HG03457 (cell line): ENCODE results near the gene POLR2J.
A peak's percentile ranks its signal among the peaks of the same experiment; 100 is the strongest.
"Not testable (repeated sequence)": the region's sequence is repeated elsewhere in the genome, so short reads cannot be mapped to it uniquely, and the experiment has no call there.

Experiments used
- ATAC-seq: cut with Tn5 transposase; IDR thresholded peaks from one replicate; pipeline ENCODE4 v1.9.1; 2021; ENCODE audit warnings: moderate number of reproducible peaks; ENCODE audit not compliant: unreplicated experiment

Gene POLR2J

DNA sequence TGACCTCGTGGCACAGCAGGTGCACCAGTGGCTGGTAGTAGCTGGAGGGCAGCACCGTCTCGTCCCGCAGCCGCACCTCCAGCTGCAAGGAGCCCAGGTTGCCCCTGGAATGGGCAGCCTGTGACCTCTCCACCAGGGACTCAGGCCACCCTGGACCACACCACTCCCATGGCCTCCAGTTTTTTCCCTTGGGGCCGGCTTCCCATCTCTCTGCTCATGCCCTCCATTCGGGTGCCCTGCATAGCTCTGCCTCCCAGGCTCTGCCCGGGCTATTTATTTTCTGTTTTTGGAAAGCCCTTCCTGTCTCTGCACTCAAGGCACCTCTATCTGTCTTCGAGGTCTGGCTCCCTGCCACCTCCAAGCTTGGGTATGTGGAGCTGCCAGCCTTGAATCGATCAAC, 18.1 kb upstream of the POLR2J start:
- ATAC-seq = not testable (repeated sequence)

DNA sequence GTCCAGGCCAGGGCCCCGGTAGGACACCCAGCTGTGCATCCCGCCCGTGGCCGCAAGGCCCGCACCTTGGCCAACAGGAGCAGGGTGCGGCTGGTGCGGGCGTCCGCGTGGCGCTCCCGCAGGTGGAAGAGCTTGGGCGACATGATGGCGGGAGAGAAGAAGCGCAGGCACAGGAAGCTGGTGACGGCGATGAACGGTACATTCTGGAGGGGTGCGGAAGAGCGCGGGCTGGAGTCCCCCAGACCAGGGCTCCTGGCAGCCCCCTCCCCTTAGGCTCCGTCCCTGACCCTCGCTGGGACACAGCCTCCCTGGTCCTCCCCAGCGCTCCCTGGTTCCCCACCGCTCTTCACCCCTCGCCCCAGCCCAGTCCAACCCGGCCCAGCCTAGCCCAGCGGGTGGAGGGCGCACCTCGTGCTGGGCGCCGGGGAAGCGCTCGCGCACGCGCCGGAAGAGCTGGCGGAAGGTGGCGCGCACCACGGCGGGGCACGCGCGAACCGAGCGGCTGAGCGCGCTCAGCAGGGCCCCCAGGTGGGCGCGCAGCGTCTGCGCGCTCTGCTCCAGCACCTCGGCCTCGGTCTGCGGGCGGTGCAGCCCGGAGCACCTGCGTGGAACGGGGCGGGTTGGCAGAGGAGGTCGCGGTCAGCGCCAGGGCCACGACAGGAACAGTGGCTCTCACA, 15.9 kb upstream of the POLR2J start:
- peak; percentile 48 for ATAC-seq

DNA sequence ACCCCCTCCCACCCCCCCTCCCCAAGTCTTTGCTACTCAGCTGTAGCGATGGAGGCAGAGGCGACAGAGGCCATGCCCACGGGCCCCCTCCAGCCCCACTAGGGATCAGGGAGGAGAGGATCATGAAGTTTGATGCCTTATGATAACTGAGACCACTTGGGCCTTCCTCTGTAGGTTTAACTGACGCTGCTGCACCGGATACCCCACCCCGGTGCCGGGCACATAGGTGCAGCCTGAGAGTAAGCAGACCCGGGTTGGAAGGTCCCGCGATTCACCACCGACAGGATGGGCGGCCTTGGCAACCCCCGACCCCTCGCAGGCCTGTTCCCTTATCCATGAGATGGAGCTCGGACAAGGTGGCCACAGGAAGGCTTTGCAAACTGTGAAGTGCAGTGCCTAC, 15.3 kb upstream of the POLR2J start:
- peak; percentile 6 for ATAC-seq

DNA sequence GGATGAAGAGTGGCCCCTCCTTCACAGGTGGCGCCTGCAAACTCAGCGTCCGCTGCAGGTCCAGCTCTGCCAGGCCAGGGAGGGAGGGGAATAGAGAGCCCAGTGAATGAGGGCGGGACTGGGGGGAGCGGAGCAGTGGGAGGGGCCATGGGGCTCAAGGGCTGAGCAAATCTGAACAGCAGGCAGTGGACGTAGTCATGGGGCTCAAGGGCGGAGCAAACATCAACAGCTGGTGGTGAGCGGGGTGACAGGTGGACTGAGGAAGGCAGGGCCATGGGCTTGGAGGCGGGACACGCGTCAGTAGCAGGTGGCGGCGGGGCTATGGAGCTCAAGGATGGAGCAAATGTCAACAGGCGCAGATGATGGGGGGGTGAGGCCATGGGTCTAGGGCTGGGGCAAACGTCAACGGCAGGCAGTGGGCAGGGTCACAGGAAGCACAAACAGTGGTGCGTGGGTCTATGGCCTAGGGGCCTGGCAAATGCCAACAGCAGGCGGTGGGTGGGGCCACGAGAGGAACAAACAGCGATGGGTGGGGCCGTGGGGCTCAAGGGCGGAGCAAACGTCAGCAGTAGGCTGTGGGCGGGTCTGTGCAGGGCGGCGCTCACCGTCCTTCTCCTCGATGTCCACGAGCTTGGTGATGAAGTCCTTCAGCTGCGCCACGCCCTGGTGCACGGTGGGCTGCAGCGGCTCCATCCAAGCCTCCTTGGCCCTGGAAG, 14.7 kb upstream of the POLR2J start:
- not testable (repeated sequence) for ATAC-seq

DNA sequence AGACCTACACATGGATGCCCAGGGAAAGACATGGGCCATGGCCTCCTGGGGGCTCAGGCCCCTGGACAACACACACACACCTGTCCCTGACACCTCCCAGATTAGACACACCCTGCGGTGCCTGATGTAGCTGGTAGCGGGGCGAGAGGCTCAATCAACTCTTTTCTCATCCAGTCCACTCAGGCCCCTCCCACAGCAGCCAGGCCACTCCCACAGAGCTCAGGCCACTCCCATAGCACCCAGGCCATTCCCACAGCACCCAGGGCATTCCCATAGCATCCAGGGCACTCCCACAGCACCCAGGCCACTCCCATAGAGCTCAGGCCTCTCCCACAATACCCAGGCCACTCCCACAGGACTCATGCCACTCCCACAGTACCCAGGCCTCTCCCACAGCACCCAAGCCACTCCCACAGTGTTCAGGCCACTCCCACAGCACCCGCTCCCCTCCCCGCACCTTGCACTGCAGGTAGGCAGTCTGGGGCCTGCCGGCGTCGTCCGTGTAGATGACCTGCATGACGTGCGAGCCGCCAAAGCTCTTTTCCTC, 11.9 kb upstream of the POLR2J start:
- not testable (repeated sequence) for ATAC-seq

DNA sequence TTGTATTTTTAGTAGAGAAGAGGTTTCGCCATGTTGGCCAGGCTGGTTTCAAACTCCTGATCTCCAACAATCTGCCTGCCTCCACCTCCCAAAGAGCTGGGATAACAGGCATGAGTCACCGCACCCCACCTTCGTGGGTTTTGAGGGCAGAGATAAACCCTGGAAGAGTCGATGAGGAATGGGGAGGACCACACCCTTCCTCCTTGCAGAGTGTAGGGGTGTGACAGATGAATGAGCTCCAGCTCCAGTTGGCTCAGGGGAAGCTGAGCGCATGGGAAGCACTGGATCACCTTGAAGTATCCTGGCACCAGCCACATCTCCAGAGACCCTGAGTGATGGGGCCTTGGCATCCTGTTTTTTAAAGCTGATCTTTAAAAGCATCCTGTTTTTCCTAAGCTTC, 5.6 kb upstream of the POLR2J start:
- not testable (repeated sequence) for ATAC-seq

DNA sequence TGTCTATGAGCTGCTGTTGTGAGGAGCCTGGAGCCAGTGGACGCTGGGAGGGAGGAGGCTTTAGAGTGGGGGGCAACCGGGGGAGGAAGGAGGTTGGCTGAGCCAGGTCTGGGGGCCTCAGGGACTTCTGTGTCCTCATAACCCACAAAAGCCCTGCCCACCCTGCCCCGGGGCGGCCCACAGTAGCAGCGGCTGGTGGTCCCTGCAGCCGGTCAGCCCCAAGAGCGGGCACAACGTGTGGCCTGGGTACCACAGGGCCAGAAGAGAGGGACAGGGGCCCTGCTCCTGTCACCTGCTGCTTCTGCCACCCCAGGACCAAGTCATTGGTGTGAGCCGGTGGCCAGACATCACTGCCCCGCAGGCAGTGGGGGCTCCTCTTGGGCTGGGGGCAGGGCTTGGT, 3.2 kb upstream of the POLR2J start:
- not testable (repeated sequence) for ATAC-seq

DNA sequence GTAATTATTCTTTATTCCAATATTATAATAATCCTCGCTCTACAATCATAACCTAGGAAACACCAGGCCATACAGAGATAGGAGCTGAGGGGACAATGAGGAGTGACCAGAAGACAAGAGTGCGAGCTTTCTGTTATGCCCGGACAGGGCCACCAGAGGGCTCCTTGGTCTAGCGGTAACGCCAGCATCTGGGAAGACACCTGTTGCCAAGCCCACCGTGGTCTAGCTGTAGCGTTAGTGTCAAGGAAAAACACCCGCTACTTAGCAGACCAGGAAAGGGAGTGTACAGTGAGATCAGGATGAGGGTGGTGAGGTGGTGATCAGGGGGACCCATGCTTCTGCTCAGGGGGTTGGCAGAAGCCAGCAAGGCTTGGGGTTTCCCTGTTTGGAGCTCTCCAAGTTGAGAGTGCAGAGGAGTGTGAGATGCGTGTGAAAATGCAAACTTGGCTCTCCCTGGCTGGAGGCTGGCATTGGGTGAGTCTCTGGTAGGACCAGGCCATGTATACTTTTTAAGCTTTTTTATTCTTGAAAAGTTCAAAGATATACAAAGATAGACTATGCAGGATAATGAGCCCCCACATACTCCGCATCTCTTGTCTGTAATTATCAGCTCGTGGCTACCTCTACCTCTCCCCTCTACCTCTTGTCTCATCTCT, 1.4 kb upstream of the POLR2J start:
- ATAC-seq = not testable (repeated sequence)

DNA sequence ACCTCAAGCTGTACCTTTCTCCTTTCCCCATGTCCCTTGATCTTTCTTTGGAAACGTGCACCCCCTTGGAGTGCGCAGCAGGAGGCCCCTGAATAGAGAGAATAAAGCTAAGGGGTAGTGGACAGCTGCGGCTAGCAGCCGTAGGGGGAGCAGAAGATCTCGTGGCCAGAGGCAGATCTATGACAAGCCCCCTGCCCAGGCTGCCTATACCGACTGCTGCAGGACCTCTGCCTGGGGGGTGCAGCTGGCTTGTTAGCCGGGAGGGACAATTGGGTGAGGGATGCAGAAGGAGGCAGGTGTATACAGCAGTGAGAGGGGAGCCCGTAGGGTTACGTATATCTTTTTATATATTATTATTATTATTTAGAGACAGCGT, 475 bp upstream of the POLR2J start:
- ATAC-seq = peak; percentile 20

DNA sequence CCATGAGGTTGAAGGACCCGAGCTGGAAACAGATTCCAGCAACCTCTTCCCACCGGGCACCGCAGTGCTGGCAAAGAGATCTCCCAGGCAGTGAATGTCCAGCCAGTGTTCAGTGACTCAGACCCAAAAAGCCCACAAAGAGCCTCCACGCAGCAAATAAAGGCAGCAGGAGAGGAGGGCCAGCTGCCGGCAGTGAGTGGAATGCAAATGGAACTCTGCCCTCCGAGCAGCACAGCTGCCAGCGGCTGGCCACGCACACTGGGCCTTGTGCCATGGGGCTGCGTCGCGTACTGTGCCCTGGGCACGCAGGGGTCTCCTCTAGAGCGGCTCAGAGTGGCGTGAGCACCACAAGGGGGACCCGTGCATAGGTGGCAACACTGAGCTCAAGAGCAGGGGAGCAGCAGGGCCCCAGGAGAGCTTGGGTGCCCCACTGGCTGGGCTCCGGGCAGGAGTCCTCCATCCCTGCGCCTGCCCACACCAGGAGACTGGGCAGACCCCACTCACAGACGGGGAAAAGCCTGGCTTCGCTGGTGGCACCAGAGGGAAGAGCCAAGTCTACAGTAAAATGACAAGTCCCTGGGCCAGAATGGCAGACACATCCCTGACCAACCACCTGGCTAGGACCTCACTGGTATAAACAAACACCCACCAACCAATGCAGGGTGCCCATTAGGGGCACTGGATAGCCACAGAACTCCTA, 3.8 kb downstream of the POLR2J start:
- not testable (repeated sequence) for ATAC-seq

DNA sequence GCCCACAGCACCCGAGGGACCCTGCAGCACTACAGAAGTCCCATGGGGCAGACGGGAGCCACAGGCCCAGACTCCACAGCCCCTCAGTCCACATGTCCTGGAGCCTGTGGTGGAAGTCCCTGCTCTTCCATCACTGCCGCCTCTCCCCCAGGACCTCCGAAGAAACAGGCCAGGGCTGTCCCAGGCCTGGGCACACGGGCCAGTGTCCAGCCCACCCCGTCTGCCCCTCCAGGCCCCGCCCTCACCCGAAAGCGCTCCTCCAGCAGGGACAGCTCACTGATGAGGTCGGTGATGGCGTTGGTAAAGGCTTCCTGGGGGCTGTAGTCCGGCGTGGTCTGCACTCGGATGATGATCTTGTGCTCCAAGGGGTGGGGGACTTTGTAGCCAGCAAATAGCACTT, 4.6 kb downstream of the POLR2J start:
- not testable (repeated sequence) for ATAC-seq

DNA sequence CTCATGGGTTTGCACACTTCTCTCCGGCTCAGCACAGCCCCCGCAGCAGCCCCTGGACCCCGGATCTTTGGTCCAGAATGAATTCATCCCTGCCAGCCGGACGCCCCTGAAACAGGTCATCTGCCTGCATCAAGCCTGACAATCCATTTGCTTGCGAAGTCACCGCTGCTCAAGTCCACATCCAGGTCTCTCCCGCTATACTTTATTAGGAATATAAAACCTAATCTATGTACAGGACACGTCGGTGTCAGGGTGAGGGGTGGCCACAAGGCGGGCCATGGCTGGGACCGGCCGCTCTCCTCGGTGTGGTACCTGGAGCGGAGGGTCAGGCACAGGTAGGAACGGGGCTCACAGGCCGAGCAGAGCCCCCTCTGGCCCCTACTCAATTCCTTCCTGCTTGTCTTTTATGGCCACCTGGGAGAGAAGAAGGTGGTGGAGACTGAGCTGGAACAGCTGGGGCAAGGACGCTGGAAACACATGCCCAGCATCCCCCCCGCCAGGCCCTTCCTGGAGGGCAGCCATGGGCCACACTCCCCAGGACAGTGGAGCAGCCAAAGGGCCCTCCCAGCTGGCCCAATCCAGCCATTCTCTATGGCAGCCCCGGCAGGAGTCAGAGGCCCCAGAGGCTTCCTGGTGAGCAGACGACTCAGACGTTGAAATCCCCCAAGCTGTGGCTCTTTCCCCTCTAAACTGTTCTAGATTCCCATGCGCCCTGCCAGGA, 5.3 kb downstream of the POLR2J start:
- ATAC-seq = no peak

DNA sequence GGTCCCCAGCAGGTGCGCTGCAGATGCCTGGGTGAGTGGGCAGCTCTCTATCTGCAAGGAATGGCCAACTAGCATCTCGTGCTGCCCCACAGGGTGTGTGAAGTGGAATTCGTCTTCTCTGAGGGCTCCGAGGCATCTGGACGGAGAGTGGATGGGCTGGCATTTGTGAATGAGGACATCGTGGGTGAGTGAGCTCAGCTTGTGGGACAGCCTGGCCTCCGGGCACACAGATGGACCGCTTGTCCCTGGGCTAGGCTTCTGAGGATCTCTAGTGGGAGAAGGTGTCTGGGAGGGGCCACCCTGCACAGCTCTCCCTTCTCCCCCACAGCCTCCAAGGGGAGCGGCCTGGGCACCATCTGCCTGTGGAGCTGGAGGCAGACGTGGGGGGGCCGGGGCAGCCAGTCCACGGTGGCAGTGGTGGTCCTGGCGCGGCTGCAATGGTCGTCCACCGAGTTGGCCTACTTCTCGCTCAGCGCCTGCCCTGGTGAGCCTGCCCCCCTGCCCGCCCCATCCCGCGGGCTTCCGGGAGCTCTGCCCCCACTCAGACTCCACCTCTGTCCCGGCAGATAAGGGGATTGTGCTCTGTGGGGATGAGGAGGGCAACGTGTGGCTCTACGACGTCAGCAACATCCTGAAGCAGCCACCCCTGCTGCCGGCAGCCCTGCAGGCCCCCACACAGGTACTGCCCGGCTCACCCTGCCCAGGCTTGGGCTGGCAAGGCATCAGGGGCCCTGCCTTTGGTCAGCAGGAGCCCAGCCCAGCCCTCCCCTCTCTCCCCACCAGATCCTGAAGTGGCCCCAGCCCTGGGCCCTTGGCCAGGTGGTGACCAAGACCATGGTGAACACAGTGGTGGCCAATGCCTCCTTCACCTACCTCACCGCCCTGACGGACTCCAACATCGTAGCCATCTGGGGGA, 6.3 kb downstream of the POLR2J start:
- ATAC-seq = no peak

DNA sequence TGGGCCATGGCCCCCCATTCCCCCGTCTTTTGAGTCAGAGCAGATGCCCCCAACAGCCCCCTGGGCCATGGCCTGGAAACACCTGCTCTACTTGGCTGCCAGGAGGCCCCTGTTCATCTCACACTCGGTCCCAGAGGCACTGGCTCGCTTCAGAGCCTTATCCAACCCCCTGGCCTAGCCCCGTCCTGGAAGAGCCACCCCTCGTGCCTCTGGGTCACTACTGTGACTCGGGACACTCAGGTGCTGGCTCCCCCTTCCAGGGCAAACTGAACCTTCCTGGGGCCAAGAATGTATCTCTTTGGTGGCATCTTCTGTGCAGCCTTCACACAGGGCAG, 7.0 kb downstream of the POLR2J start:
- ATAC-seq = no peak

DNA sequence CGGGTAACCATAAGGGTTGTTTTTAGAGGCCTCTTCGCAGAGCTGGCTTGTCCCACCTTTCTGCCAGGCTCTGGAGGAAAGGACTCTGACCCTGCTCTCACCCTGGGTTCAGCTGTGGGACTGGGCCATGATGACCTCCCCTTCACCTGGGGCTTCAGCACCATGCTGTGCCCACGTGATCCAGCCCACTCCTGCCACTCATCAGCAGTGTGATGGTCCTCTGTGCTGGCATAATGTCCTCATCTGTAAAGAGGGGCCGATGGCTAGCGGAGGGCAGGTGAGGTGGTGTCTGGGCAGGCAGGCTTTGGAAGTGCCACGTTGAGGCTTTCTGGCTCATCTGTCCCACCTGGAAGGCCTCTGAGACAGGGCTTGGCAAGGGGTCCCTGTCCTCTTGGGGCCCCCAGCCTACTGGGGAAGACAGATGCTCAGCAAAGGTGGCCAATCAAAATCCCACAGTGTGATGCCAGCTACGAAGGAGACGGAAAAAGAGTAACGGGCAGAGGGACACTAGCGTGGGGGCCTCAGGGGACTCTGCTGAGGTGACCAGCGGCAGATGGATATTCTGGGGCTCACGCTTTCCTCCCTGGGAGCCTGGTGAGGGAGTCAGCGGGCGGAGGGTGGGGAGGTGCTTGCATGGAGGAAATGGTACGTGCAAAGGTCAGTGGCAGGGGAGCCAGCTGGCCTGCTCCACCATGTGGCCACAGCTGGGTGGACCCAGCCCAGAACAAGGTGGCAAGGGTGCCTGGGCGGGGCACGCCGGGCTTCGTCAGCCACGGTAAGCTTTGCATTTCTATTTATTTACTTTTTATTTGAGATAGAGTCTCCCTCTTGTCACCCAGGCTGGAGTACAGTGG, 8.5 kb downstream of the POLR2J start:
- ATAC-seq = no peak

DNA sequence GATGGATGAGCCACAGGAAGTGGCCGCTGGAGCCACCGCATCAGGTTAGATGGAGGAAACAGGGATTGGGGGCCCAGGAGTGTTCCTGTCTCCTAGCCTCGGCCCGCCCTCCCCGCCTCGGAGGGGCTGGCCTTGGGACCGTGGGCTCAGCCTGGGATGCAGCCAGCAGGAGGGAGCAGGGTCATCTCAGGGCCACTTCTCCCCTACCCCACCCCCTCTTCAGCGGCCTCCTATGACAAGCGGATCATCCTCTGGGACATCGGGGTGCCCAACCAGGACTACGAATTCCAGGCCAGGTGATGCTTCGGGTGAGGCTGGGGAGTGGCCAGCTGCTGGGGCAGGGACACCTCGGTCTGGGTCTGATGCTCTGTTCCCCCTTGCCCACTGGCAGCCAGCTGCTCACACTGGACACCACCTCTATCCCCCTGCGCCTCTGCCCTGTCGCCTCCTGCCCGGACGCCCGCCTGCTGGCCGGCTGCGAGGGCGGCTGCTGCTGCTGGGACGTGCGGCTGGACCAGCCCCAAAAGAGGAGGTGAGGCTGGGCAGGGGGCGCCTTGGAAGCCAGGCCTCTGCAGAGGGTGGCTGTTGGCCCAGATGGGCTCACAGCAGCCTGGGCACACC, 9.3 kb downstream of the POLR2J start:
- ATAC-seq = no peak

DNA sequence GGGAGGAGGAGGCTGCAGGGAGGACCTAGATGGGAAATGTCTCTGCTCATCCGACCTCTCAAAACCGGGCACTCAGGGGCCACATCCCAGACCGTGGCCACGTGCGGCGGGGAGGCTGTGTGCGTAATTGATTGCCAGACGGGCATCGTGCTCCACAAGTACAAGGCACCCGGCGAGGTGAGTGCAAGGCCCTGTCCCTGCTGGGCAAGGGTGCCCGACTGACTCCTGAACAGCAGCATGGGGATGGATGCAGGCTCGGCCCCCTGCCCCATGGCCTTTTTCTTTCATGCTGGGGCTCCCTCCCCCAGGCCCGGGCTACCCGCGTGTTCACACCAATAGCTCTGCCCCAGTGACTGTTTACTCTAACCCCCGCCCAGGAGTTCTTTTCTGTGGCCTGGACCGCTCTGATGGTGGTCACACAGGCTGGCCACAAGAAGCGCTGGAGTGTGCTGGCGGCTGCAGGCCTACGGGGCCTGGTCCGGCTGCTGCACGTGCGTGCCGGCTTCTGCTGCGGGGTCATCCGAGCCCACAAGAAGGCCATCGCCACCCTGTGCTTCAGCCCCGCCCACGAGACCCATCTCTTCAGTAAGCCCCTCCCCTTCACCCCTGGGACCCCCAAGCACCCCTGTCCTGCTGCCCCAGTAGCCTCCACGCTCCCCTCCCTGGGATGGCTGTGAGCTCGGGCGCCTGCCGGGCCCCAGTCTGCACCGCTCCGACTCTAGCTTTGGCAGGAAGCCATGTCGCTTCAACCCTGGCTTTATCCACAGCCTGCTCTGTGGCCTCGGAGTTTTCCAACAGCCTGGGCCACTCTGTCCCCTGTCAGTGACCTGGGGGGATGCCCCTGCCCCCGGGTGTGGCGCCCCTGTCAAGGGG, 10.0 kb downstream of the POLR2J start:
- ATAC-seq = no peak
